Lower leg skin (tissue), 4 donors: ENCODE data around the gene KIAA2012. TPM values are rescaled to one million over a fixed set of nuclear protein-coding genes. Genes with fewer than 3 reads are reported as not detected.

Experiments
- DNase-seq, 2 donors: peaks; one replicate each; pipeline ENCODE4 v3.0.0-alpha.2; 2019; ENCODE audit warnings: low spot score in 2 of 2
- H3K4me3 ChIP-seq: fragments of 200-600 bp; sonication (generic); 2 replicates; pipeline ENCODE4 v1.5.1; 2017; ENCODE audit warnings: mild to moderate bottlenecking, low read depth; ENCODE audit not compliant: poor library complexity, severe bottlenecking
- POLR2A ChIP-seq, 2 donors: fragments of 450-650 bp; IDR thresholded peaks; one replicate each; pipeline ENCODE4 v1.6.1; 2016 to 2017; ENCODE audit warnings: antibody characterized with exemption in 2 of 2, mild to moderate bottlenecking in 1 of 2, moderate library complexity in 1 of 2
- WGBS, 2 donors: methylation state at CpG; one replicate each; pipeline ENCODE4 v1.1.5; 2018; 5-methylcytosine and 5-hydroxymethylcytosine counted together
- intact Hi-C: fragments of 100-400 bp; cut with DNase I; formaldehyde crosslinking; loops from one replicate; pipeline ENCODE4 v1.15.0; 2023; ENCODE audit warnings: low total_unique reads
- total RNA-seq, 4 donors: library from RNA; depleted of rRNA; stranded (reverse); fragments of >200 nt; gene quantifications; one replicate each; pipeline ENCODE4 v1.1.0, GENCODE V29; 2016
- TF ChIP-seq, protein P1 (sequence below), 3 donors: fragments of 450-650 bp; IDR thresholded peaks; one replicate each; pipeline ENCODE4 v1.5.1; 2016; ENCODE audit warnings: antibody characterized with exemption in 3 of 3, mild to moderate bottlenecking in 3 of 3, moderate library complexity in 2 of 3

Gene KIAA2012
- total RNA-seq, 4 donors from 2014 or later, result not detected

DNA sequence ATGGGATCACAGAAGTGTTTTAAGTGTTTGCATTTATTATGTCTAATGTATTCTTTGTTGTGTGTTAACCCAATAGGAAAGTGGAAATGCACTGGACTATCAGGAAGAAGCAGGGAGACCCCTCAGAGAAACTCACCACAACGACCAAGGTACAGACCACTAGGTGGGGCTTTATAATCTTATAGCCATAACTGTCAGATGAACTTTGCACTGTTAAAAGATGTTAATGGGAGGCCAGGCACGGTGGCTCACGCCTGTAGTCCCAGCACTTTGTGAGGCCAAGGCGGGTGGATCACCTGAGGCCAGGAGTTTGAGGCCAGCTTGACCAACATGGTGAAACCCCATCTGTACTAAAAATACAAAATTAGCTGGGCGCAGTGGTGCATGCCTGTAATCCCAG is 92.2 kb downstream of the KIAA2012 start:
- H3K4me3 ChIP-seq, result no peak overlapping the region
- intact Hi-C loops, result no loop called here
- no peak for TF ChIP-seq POLR2A (IDR thresholded peaks at IDR 0.05)
- TF ChIP-seq, protein P1, sequence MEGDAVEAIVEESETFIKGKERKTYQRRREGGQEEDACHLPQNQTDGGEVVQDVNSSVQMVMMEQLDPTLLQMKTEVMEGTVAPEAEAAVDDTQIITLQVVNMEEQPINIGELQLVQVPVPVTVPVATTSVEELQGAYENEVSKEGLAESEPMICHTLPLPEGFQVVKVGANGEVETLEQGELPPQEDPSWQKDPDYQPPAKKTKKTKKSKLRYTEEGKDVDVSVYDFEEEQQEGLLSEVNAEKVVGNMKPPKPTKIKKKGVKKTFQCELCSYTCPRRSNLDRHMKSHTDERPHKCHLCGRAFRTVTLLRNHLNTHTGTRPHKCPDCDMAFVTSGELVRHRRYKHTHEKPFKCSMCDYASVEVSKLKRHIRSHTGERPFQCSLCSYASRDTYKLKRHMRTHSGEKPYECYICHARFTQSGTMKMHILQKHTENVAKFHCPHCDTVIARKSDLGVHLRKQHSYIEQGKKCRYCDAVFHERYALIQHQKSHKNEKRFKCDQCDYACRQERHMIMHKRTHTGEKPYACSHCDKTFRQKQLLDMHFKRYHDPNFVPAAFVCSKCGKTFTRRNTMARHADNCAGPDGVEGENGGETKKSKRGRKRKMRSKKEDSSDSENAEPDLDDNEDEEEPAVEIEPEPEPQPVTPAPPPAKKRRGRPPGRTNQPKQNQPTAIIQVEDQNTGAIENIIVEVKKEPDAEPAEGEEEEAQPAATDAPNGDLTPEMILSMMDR (IDR thresholded peaks at IDR 0.05), result no peak
- DNase-seq, result no peak
- WGBS, 2 donors, result 86 to 87% methylated on average over 5 of the region's 5 CpGs

DNA sequence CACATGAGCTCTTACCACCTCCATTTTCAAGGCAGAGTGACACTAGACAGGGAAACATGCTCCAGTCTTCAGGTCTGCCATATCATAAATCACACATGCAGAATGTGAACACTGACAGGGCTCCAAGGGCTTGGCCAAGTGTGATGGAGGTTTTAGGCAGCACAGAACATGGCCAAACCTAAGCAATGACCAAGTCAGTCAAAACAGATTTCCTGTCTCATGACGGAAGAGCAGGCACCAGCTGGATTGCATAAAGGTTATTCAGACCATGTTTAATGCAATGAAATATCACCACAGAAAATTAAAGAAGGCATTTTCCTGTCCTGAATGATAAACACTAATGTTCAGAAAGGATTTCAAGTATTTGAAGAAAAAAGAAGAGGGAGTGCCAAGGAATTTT is 92.9 kb downstream of the KIAA2012 start:
- no peak for DNase-seq
- no peak overlapping the region for H3K4me3 ChIP-seq
- intact Hi-C loops, result no loop called here
- TF ChIP-seq, protein P1 (IDR thresholded peaks at IDR 0.05), result no peak
- TF ChIP-seq POLR2A (IDR thresholded peaks at IDR 0.05), result no peak
- WGBS, 2 donors, result 61 to 62% methylated on average over 1 of the region's 1 CpG

DNA sequence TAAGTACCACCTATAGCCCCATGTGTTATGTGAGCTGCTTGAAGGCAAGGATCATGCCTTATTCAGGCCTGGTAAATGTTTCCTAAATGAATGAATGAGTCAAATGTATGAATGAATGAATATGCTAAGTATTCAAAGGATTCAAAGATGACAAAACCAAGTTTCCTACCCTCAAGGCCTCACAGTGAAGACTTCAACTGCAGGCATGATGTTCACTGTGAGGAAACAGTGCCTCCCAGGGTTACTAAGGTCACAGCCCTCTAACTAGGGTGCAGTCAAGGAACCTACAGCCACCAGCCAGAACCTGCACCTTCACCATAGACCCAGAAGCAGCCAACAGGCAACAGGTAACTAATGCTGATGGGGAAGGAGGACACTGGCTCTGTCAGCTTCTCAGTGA is 96.1 kb downstream of the KIAA2012 start:
- peak in 1 of 2 donors; percentile 13 for DNase-seq
- TF ChIP-seq POLR2A (IDR thresholded peaks at IDR 0.05), result no peak
- TF ChIP-seq, protein P1 (IDR thresholded peaks at IDR 0.05), result no peak
- H3K4me3 ChIP-seq, result no peak overlapping the region
- intact Hi-C loops, result no loop called here

DNA sequence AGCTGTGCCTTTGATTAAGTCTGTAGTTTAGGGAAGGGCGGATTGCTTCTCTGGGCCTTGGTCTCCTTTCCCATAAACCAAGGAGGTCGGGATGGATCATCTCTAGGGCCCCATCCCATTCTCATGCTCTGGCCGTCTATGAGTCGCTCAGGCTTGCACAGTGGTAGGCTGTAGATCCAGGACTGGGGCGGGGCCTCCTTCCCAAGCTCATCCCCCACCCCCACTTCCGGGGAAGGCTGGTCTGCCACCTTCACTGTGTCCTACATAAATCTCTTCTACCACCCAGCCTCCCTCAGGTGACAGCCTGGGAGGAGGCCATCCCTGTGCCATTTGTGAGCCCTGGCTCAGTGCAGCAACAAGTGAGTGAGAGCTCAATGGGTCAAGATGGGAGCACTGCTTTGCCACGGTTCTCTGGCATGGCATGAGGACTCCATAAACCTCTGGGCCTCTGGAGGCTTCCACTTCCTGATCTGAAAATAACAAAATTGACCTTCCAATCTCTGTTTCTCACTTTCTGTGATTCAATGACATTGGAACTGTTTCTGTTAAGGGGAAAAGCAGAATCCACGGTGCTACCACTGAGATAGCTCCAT is 96.9 kb downstream of the KIAA2012 start:
- peak in 1 of 2 donors; percentile 77 for DNase-seq
- intact Hi-C loops, result loop anchor here (5.0 kb wide), 1 partner anchor 308 kb away; no protein-coding TSS in a partner anchor
- 88 to 92% methylated on average over 8 of the region's 8 CpGs for WGBS, 2 donors
- no peak overlapping the region for H3K4me3 ChIP-seq
- TF ChIP-seq, protein P1 (IDR thresholded peaks at IDR 0.05), result no peak
- TF ChIP-seq POLR2A (IDR thresholded peaks at IDR 0.05), result no peak

DNA sequence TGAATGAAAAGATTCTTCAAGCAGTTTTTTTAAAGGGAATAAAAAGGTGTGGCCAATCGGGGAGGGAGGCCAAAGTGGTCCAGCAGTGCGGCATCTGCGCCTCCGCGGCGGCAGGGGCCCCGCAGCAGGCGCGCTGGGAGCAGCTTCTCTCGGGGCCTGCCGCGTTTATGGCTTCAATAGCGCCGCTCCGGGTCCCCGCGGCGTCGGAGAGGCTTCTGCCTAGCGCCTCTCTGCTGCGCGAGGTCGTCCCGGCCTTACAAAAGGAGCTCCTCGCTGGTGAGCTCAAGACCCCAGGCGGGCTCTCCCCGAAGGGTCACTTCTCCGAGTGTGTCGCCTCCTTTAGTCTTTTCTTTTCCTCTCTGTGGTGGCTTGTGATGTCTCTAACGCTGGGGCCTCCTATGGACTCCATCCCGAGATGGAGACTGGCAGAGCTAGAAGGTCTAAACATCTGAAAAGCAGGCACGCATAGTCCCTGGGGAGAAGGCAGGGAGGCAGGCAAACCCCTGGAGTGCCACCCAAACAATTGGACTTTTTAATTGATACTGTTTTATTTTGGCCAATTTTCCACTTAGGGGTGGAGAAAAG is 98.3 kb downstream of the KIAA2012 start:
- H3K4me3 ChIP-seq, result no peak overlapping the region
- WGBS, 2 donors, result 15 to 29% methylated on average over 31 to 32 of the region's 32 CpGs

More for the DNA sequence above, 98.3 kb downstream of the KIAA2012 start:
- intact Hi-C loops, result loop anchor here (5.0 kb wide), 1 partner anchor 309 kb away; no protein-coding TSS in a partner anchor
- DNase-seq, result peak in 1 of 2 donors; percentile 72
- TF ChIP-seq, protein P1 (IDR thresholded peaks at IDR 0.05), result no peak
- no peak for TF ChIP-seq POLR2A (IDR thresholded peaks at IDR 0.05)
